GM21515 (cell line): ENCODE results near the gene KCNN3.

Experiments
- ATAC-seq: cut with Tn5 transposase; IDR thresholded peaks from one replicate; pipeline ENCODE4 v1.9.1; 2021; ENCODE audit not compliant: unreplicated experiment

The KCNN3 gene

GRCh38 chr1:154819628-154820590, 50.2 kb downstream of the KCNN3 start:
- no peak for ATAC-seq

- no peak for ATAC-seq
Measured at GRCh38 chr1:154818911-154819310, 51.2 kb downstream of the KCNN3 start.

DNA sequence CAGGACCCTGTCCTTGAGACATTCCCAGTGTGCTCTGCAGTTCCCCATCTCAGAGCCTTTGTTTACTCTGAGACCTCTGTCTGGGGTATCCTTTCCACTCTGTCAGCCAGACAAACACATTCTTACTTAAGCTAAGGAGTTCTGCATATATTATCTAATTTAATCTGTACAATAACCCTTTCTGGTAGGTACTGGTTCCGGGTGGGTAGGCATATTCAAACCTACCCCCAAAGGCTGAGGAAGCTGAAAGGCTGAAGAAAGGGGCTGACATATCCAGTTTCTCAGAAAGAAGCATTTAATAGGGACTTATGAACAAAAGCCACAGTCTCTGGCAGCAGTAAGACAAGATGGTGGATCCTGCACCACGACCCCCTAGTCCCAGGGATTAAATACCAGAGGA, 53.1 kb downstream of the KCNN3 start:
- ATAC-seq: no peak

DNA sequence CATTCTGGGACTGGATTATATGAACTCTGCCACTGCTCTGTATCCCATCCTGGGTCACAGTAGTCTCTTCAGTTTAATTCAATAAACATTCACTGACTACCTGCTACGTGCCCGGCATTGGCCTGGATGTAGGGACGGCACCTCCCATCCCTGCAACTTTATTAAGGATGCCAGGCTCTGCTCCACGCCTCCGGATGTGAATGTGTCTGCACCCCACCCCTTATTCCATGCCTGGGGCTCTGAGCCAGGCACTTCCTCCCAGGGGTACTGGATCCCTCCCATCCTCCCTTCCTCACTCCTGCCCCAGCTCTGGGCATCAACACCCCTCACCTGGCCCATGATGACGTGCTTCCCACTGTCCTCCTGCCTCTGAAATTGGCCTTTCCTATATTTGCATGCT, 53.7 kb downstream of the KCNN3 start:
- ATAC-seq: no peak

GRCh38 chr1:154813846-154814505, 56.1 kb downstream of the KCNN3 start:
- no peak for ATAC-seq

DNA sequence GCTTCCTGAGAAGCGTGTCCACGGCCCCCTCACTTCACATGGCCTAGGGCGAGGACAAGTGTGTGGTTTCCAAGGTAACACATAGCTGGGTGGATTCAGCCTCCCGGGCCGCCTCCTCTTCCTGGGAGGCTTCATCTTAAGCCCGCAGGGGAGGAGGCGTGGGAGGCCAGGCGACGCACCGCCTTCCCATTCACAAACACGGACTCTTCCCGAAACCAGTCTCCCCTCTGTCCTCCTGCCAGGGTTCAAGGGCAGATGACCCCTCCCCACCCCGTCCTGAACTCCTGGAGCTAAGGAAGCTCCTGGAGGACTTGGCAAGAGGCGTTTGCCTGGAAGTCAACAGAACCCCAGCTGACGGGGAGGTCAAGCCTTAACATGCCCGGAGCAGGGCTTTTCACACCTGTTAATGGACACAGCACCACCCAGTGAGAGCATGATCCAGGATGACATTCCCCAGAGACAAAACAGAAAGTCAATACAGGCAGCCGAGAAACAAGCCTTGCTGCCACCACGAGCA, 56.7 kb downstream of the KCNN3 start:
- no peak for ATAC-seq

GRCh38 chr1:154812877-154813276, 57.2 kb downstream of the KCNN3 start:
- ATAC-seq: no peak

GRCh38 chr1:154810571-154810970, 59.5 kb downstream of the KCNN3 start:
- ATAC-seq: no peak

- no peak for ATAC-seq
Measured at GRCh38 chr1:154809436-154810413, 60.4 kb downstream of the KCNN3 start.

- no peak for ATAC-seq
Measured at GRCh38 chr1:154808909-154809262, 61.2 kb downstream of the KCNN3 start.

GRCh38 chr1:154808261-154808908, 61.7 kb downstream of the KCNN3 start:
- ATAC-seq: no peak

DNA sequence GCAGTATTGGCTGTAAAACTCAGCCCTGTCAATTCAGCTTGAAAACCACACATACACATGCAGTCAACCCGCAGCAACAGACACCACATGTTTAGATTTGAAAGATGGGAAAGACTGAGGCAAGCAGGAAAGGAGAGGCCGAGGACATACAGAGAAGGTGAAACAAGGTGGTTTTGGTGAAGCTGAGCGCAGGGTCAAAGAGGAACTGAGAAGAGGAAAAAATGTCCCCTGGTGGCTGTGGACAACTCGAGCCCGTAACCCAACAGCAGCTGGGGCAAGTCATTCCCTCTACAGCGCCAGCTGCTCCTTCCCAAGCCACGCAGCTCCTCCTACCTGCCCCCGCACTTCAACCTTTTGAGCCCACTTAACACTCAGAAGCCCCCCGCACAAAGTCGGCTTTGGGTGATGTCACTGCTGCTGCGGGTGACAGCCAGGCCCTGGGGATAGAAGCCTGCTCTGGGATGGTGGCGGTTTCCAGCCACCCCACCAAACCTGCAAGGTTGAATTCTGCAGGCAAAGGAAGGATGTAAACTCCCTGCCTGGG, 63.0 kb downstream of the KCNN3 start:
- no peak for ATAC-seq

DNA sequence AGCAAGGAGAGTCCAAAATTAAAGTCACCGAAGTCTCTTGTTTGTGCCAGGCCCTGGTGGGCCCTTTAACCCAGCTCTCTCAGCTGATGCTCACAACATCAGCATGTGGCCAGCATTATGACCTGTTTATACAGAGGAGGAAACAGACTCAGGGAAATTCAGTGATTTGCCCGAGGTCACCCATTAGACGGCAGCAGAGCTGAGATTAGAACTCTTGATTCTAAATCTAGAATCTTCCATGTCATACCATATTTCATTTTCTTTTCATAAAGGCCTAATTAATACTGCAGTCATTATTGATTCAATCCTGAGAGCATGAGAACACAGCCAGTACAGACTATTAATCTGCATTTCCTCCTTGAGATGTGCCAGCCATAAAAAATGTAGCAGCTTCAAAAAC, 63.7 kb downstream of the KCNN3 start:
- ATAC-seq: no peak

DNA sequence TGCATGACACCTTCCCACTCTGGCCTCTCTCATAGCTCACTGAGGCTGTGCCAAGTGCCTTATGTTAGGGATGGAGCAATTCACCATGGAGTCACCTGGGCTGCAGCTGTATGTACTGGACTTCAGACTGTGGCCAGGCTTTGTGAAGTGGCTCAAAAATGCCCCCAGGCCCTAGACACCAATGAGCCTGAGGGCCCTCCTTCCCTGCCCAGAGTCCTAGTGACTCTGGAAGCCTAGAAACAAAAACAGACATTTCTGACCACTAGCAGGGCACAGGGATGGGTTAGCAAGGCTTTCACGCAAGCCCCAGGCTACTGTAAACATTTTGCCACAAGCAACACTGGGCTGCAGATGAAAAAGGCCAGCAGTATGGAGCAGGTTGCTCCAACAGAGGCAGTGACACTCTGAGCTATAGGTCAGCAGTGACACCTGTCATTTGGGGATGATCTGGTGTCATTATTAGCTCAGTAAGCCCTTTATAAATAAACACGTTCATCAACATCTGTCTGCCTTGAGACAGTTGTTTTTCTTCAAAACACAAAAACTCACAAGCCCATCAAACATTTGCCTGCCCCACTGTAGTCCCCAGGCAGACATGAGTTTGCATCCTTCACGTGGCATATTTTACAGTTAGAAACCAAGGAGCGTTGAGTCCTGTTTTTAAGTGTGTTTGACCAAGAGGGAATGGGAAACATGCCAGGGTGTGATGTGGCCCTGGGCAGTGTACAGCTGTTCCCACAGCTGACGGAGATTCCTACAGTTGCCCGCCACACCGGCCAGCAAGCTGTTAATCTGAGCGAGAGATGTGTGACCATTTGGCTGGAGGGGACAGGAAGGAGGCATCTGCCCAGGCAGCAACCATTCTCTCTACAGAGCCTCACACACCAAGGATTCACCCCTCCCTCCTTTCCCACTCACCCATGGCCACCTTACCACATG, 66.8 kb downstream of the KCNN3 start:
- ATAC-seq: no peak

- ATAC-seq: no peak
Measured at GRCh38 chr1:154802336-154802969, 67.6 kb downstream of the KCNN3 start.

GRCh38 chr1:154801234-154802011, 68.7 kb downstream of the KCNN3 start:
- ATAC-seq: no peak

DNA sequence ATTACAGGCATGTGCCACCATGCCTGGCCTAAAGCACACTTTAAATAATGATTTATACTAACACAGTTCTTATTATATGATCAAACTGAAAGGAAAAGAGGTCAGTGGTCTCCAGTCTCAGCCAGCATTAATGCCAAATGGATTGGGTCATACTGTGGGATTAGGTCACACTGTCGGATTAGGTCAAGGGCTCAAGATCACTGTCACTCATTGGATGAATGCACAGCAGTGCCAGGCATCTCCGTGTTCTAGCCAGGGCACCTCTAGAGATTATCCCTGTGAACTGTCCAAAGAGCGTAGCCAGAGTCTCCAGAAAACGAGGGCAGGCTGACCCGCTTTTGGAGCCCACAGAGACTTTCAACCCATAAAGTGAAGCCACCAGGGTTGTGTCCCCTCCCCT, 70.9 kb downstream of the KCNN3 start:
- no peak for ATAC-seq

GRCh38 chr1:154798645-154799044, 71.4 kb downstream of the KCNN3 start:
- ATAC-seq: no peak
